ENCODE data around the gene GABRA1.

The GABRA1 gene

GRCh38 chr5:161899590-161899989 is 51.7 kb downstream of the GABRA1 start:
- no peak for TF ChIP-seq CTCF (IDR thresholded peaks at IDR 0.05; ENCODE audit: low read length, missing control alignments)
- H3K4me3 ChIP-seq (replicated peaks; ENCODE audit: low read depth, low read length) = no peak overlapping the region
- no peak for DNase-seq (ENCODE audit: low read depth)

- DNase-seq (ENCODE audit: low read depth) = no peak
- no peak overlapping the region for H3K4me3 ChIP-seq (replicated peaks; ENCODE audit: low read depth, low read length)
- no peak for TF ChIP-seq CTCF (IDR thresholded peaks at IDR 0.05; ENCODE audit: low read length, missing control alignments)
These were observed 53.1 kb downstream of the GABRA1 start for GRCh38 chr5:161900981-161901380.

- TF ChIP-seq CTCF (IDR thresholded peaks at IDR 0.05; ENCODE audit: low read length, missing control alignments) = no peak
- no peak for DNase-seq (ENCODE audit: low read depth)
- no peak overlapping the region for H3K4me3 ChIP-seq (replicated peaks; ENCODE audit: low read depth, low read length)
These were observed 73.9 kb downstream of the GABRA1 start for GRCh38 chr5:161921781-161922180.

- H3K4me3 ChIP-seq (replicated peaks; ENCODE audit: low read depth, low read length) = no peak overlapping the region
- no peak for TF ChIP-seq CTCF (IDR thresholded peaks at IDR 0.05; ENCODE audit: low read length, missing control alignments)
- DNase-seq (ENCODE audit: low read depth) = no peak
These were observed 76.3 kb downstream of the GABRA1 start for GRCh38 chr5:161924270-161924669.

- TF ChIP-seq CTCF (IDR thresholded peaks at IDR 0.05; ENCODE audit: low read length, missing control alignments) = no peak
- DNase-seq (ENCODE audit: low read depth) = no peak
- no peak overlapping the region for H3K4me3 ChIP-seq (replicated peaks; ENCODE audit: low read depth, low read length)
These were observed 78.0 kb downstream of the GABRA1 start for GRCh38 chr5:161925960-161926359.

- DNase-seq (ENCODE audit: low read depth) = no peak
- TF ChIP-seq CTCF (IDR thresholded peaks at IDR 0.05; ENCODE audit: low read length, missing control alignments) = no peak
These were observed 86.6 kb downstream of the GABRA1 start for GRCh38 chr5:161934486-161934885.

GRCh38 chr5:161944974-161945373 is 97.1 kb downstream of the GABRA1 start:
- DNase-seq (ENCODE audit: low read depth) = no peak
- no peak overlapping the region for H3K4me3 ChIP-seq (replicated peaks; ENCODE audit: low read depth, low read length)
- no peak for TF ChIP-seq CTCF (IDR thresholded peaks at IDR 0.05; ENCODE audit: low read length, missing control alignments)

More at GRCh38 chr5:161934486-161934885, 86.6 kb downstream of the GABRA1 start:
- H3K4me3 ChIP-seq (replicated peaks; ENCODE audit: low read depth, low read length) = no peak overlapping the region

Measured in fibroblast of pulmonary artery (primary cell).